ENCODE measurements around the gene SLC5A8. TPM values are rescaled to one million over a fixed set of nuclear protein-coding genes. Genes with fewer than 3 reads are reported as not detected.
A peak's percentile ranks its signal among the peaks of the same experiment; 100 is the strongest.

SLC5A8 gene, protein sequence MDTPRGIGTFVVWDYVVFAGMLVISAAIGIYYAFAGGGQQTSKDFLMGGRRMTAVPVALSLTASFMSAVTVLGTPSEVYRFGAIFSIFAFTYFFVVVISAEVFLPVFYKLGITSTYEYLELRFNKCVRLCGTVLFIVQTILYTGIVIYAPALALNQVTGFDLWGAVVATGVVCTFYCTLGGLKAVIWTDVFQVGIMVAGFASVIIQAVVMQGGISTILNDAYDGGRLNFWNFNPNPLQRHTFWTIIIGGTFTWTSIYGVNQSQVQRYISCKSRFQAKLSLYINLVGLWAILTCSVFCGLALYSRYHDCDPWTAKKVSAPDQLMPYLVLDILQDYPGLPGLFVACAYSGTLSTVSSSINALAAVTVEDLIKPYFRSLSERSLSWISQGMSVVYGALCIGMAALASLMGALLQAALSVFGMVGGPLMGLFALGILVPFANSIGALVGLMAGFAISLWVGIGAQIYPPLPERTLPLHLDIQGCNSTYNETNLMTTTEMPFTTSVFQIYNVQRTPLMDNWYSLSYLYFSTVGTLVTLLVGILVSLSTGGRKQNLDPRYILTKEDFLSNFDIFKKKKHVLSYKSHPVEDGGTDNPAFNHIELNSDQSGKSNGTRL
- total RNA-seq (2021) (not detected in 2 replicates), Bru-seq, nascent RNA (percentile 17 among the genes with signal in this experiment), BruChase-seq, experiment 1, labeled RNA remaining after a 2-hour chase (percentile 9 among the genes with signal in this experiment), BruChase-seq, experiment 2, labeled RNA remaining after a 6-hour chase (percentile 9 among the genes with signal in this experiment)
- long read RNA-seq: 0 reads

DNA sequence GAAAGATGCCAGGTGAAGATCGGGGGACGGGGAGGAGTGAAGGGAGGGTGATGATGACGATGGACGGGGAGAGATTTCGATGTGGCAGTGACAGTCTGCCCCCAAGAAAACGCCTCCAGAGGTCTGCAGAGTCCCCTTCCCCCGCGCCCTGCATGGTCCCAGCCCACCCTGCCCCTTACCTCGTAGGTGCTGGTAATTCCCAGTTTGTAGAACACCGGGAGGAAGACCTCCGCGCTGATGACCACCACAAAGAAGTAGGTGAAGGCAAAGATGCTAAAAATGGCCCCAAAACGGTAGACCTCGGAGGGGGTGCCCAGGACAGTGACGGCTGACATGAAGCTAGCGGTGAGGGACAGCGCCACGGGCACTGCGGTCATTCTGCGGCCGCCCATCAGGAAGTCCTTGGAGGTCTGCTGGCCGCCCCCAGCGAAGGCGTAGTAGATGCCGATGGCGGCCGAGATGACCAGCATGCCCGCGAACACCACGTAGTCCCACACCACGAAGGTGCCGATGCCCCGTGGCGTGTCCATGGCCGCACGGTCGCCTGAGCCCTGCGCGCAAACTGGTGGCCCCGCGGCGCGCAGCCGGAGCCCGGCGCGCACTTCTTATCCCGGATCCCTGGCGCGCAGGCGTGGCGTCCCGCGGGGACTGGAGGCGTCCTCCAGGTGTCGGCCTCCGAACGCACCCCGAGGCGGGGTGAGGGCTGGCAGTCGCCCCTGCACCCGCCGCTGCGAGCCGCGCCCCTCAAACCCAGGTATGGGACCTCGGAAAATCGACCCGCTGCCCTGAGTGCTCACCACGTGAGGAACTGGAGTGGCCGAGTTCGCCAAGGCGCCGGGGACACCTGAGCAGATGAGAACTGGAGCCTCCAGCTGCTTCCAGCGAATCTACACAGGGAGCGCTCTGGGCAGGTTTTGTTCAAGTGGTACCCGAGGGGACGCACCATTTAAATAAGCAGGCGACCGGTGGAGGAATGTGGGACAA, at the start of gene SLC5A8:
TSS of gene SLC5A8 (minus strand) at position 920 of the 984 bp plus-strand sequence. CDS start at position 530, 390 bp downstream.
- Histone ChIP-seq H3K36me3 (ENCODE audit: insufficient read depth, low read length, poor library complexity, severe bottlenecking) (no peaks in the 10 kb centered on the region), H3K9me3 (ENCODE audit: low read depth, low read length, poor library complexity, severe bottlenecking) (no peaks in the 10 kb centered on the region), H3K4me1 (ENCODE audit: insufficient read depth, low read length, poor library complexity, severe bottlenecking) (no peaks in the 10 kb centered on the region), H3K4me3 (ENCODE audit: low read depth, low read length, poor library complexity, severe bottlenecking) (peak within 1 kb of the TSS; percentile 34), H3K27me3 (replicated peaks; ENCODE audit: insufficient read depth, low read depth, low read length, poor library complexity) (peaks cover 39% of the 10 kb centered on the region), H3K27ac (ENCODE audit: low read depth, low read length, poor library complexity, severe bottlenecking) (no peak within 1 kb of the TSS)
- CTCF ChIA-PET: no interaction called here
- peak; percentile 3 for DNase-seq (ENCODE audit: low spot score)
- intact Hi-C loops (cut with micrococcal nuclease; ENCODE audit: unreplicated experiment): no loop called here
- TF ChIP-seq EZH2 (IDR thresholded peaks at IDR 0.05; ENCODE audit: borderline replicate concordance, low read depth, low read length, poor library complexity, severe bottlenecking): peak; percentile 46
- TF ChIP-seq, protein P1, sequence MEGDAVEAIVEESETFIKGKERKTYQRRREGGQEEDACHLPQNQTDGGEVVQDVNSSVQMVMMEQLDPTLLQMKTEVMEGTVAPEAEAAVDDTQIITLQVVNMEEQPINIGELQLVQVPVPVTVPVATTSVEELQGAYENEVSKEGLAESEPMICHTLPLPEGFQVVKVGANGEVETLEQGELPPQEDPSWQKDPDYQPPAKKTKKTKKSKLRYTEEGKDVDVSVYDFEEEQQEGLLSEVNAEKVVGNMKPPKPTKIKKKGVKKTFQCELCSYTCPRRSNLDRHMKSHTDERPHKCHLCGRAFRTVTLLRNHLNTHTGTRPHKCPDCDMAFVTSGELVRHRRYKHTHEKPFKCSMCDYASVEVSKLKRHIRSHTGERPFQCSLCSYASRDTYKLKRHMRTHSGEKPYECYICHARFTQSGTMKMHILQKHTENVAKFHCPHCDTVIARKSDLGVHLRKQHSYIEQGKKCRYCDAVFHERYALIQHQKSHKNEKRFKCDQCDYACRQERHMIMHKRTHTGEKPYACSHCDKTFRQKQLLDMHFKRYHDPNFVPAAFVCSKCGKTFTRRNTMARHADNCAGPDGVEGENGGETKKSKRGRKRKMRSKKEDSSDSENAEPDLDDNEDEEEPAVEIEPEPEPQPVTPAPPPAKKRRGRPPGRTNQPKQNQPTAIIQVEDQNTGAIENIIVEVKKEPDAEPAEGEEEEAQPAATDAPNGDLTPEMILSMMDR (conservative IDR thresholded peaks at IDR 0.05; ENCODE audit: low read depth, low read length): no peak
- no TSS peak for BruUV-seq (replicated peaks)
- POLR2A ChIA-PET (ENCODE audit: low non-redundant PET): no interaction called here

DNA sequence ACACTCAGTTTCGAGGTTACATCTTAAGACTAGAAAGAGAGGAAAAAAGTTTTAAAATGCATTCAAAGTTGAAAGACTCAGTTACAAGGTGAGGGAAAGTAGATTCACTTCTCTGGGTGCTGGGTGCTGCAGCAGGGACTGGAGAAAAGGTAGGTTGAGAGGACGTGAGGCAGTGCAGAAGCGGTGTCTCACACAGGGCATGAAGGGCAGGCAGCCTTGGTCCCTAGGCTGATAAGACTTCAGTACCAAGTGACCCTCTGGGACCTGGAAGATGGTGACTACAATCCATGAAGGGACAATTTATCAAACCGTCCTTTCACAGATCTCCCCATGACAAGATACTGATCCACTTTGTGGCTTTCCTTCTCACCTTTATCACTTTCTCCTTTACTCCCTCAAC, 47.3 kb upstream of the SLC5A8 start:
- ChIA-PET CTCF (no interaction called here), POLR2A (ENCODE audit: low non-redundant PET) (no interaction called here)
- Histone ChIP-seq H3K4me3 (ENCODE audit: low read depth, low read length, poor library complexity, severe bottlenecking) (no peak overlapping the region), H3K27me3 (replicated peaks; ENCODE audit: insufficient read depth, low read depth, low read length, poor library complexity) (no peaks in the 10 kb centered on the region), H3K4me1 (ENCODE audit: insufficient read depth, low read length, poor library complexity, severe bottlenecking) (no peaks in the 10 kb centered on the region), H3K27ac (ENCODE audit: low read depth, low read length, poor library complexity, severe bottlenecking) (no peak overlapping the region), H3K9me3 (ENCODE audit: low read depth, low read length, poor library complexity, severe bottlenecking) (no peaks in the 10 kb centered on the region), H3K36me3 (ENCODE audit: insufficient read depth, low read length, poor library complexity, severe bottlenecking) (no peaks in the 10 kb centered on the region)
- no TSS peak for BruUV-seq (replicated peaks)
- TF ChIP-seq EZH2 (IDR thresholded peaks at IDR 0.05; ENCODE audit: borderline replicate concordance, low read depth, low read length, poor library complexity, severe bottlenecking): no peak
- TF ChIP-seq, protein P1 (conservative IDR thresholded peaks at IDR 0.05; ENCODE audit: low read depth, low read length): no peak
- intact Hi-C loops (cut with micrococcal nuclease; ENCODE audit: unreplicated experiment): no loop called here
- no peak for DNase-seq (ENCODE audit: low spot score)

DNA sequence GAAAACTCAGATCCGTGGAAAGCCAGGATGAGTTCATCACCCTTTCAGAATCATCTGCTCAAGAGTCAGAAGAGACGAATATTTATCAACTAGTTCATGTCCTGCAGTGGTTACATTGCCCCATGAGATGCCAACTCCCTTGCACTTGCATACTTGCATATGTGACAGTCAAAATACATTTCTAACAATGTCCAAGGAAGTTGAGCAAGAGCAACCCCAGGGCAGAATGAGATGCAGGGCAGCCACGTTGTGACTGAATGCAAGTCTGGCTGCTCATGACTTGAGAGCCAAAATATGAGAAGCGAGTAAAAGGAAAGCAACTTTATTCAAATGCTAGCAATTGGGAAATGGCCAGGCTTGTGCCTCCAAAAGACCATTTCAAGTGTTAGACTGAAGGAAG, 46.2 kb upstream of the SLC5A8 start:
- intact Hi-C loops (cut with micrococcal nuclease; ENCODE audit: unreplicated experiment): no loop called here
- Histone ChIP-seq H3K4me3 (ENCODE audit: low read depth, low read length, poor library complexity, severe bottlenecking) (no peak overlapping the region), H3K4me1 (ENCODE audit: insufficient read depth, low read length, poor library complexity, severe bottlenecking) (no peaks in the 10 kb centered on the region), H3K27me3 (replicated peaks; ENCODE audit: insufficient read depth, low read depth, low read length, poor library complexity) (no peaks in the 10 kb centered on the region), H3K36me3 (ENCODE audit: insufficient read depth, low read length, poor library complexity, severe bottlenecking) (no peaks in the 10 kb centered on the region), H3K9me3 (ENCODE audit: low read depth, low read length, poor library complexity, severe bottlenecking) (no peaks in the 10 kb centered on the region), H3K27ac (ENCODE audit: low read depth, low read length, poor library complexity, severe bottlenecking) (no peak overlapping the region)
- CTCF ChIA-PET: no interaction called here
- TF ChIP-seq, protein P1 (conservative IDR thresholded peaks at IDR 0.05; ENCODE audit: low read depth, low read length): no peak
- no peak for TF ChIP-seq EZH2 (IDR thresholded peaks at IDR 0.05; ENCODE audit: borderline replicate concordance, low read depth, low read length, poor library complexity, severe bottlenecking)
- DNase-seq (ENCODE audit: low spot score): no peak
- no TSS peak for BruUV-seq (replicated peaks)
- POLR2A ChIA-PET (ENCODE audit: low non-redundant PET): no interaction called here
